ENCODE results near the gene STRN3.

GRCh38 chr14:30884901-30885300, 141.3 kb downstream of the STRN3 start:
- no peak for TF ChIP-seq CTCF (conservative IDR thresholded peaks at IDR 0.05; ENCODE audit: low read depth, low read length)
- TF ChIP-seq MXI1 (IDR thresholded peaks at IDR 0.05; ENCODE audit: borderline replicate concordance, low read depth, low read length), result no peak
- no peak for TF ChIP-seq FOS (IDR thresholded peaks at IDR 0.05; ENCODE audit: low read depth, low read length)

Measured in IMR-90 (cell line).